ENCODE measurements around the gene LYPLAL1.
"Not testable (repeated sequence)": the region's sequence is repeated elsewhere in the genome, so short reads cannot be mapped to it uniquely, and the experiment has no call there.

The LYPLAL1 gene

GRCh38 chr1:219223496-219223895 is 49.8 kb downstream of the LYPLAL1 start:
- DNase-seq, result no peak

DNA sequence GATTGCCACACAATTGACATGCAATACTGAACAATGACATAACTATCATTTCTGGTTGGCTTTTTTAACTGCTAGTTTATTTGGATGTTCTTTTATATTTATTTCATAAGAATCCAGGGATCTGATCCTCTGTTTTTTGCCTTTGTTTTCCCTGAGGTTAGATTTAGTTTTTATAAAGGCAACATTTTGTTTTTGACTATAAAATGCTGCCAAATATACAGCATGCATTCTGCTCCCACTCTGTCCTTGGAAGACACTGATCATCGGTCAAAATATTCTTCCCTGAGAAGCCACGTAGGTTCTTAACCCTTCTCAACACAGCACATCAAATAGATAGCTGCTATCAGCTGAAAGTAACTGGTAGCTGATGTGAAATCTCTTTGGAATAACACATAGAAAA is 52.5 kb downstream of the LYPLAL1 start:
- DNase-seq, result no peak

- no peak for DNase-seq
Observed at GRCh38 chr1:219227360-219228057, 53.8 kb downstream of the LYPLAL1 start.

GRCh38 chr1:219228058-219228419 is 54.4 kb downstream of the LYPLAL1 start:
- DNase-seq, result no peak

DNA sequence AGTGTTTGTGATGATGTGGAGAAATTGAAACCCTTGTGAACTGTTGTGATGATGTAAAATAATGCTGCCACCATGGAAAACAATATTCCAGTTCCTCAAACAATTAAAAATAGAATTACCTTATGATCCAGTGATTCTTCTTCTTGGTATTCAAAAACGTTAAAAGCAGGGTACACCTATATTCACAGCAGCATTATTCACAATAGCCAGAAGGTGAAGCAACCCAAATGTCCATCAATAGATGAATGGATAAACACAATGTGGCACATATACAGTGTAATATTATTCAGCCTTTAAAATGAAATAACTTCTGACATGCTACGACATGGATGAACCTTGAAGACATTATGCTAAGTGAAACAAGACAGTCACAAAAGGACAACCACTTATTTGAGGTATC is 59.2 kb downstream of the LYPLAL1 start:
- no peak for DNase-seq

GRCh38 chr1:219235903-219236481 is 62.3 kb downstream of the LYPLAL1 start:
- no peak for DNase-seq

- no peak for DNase-seq
Observed at GRCh38 chr1:219236933-219237610, 63.4 kb downstream of the LYPLAL1 start.

DNA sequence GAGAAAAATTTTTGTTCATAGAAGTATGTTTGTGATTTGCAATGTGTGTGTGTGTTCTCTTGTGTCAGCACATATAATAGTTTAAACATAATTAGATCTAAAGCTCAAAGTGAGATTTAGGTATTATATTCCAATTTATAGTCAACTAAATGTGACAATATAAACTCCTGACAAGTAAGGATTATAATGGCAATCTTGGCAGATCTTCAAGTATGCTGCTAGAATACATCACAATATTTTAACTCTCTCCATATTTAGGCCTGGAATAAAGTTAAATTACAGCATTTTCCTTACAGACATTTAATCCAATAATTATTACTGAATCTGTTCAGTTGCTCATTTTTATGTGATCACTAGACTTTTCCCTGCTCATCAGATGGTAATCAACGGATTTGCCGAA is 65.8 kb downstream of the LYPLAL1 start:
- no peak for DNase-seq

DNA sequence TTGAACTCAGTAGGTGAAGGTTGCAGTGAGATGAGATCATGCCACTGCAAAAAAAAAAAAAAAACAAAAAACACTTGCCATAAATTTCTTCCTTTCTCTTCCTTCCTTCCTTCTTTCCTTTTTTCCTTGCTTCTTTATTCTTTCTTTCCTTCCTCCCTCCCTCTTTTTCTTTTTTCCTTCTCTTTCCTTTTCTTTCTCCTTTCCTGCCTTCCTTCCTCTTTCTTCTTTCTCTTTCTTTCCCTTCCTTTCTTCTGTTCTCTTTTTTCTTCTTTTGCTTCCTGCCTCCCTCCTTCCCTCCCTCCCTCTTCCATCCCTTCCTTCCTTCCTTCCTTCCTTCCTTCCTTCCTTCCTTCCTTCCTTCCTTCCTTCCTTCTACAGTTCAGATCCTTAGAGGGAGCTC is 71.2 kb downstream of the LYPLAL1 start:
- no peak for DNase-seq

- DNase-seq, result no peak
Observed at GRCh38 chr1:219247441-219247840, 73.8 kb downstream of the LYPLAL1 start.

DNA sequence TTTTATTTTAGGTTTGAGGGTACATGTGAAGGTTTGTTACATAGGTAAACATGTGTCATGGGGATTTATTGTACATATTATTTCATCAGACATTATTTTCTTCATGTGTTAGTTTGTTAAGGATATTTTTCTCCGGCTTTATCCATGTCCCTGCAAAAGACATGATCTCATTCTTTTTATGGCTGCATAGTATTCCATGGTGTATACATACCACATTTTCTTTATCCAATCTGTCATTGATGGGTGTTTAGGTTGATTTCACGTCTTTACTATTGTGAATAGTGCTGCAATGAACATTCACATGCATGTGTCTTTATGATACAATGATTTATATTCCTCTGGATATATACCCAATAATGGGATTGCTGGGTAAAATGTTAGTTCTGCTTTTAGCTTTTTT is 76.8 kb downstream of the LYPLAL1 start:
- not testable (repeated sequence) for DNase-seq

DNA sequence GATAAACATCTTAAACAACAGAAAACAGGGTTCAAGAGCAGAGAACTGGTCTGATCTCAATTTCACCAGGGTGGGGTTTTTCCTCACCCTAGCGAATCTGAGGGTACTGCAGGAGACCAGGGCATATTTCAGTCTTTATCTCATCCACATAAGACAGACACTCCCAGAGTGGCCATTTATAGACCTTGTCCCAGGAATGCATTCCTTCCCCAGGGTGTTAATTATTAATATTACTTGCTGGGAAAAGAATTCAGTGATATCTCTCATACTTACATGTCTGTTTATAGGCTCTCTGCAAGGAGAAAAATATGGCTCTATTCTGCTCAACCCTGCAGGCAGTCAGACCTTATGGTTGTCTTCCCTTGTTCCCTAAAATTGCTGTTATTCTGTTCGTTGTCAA is 84.1 kb downstream of the LYPLAL1 start:
- DNase-seq, result no peak

- no peak for DNase-seq
Observed at GRCh38 chr1:219261454-219261853, 87.8 kb downstream of the LYPLAL1 start.
